K562 (cell line): ENCODE measurements around the gene DCAF5. TPM values are rescaled to one million over a fixed set of nuclear protein-coding genes. Genes with fewer than 3 reads are reported as not detected.
A peak's percentile ranks its signal among the peaks of the same experiment; 100 is the strongest.

Experiments
- ADNP ChIP-seq: fragments of 200-800 bp; sonication (Bioruptor generic); IDR thresholded peaks from 2 replicates; pipeline ENCODE4 v1.6.1; 2016; ENCODE audit warnings: missing genetic modification characterization, missing compliant biosample characterization
- CBFA2T3 ChIP-seq: fragments of 450-650 bp; IDR thresholded peaks from 2 replicates; pipeline ENCODE4 v1.6.1; 2017
- CHD1 ChIP-seq: fragments of 200-600 bp; sonication (generic); IDR thresholded peaks from one replicate; pipeline ENCODE4 v1.6.1; 2012; ENCODE audit warnings: mild to moderate bottlenecking, moderate library complexity, low read length, inconsistent platforms
- DACH1 ChIP-seq: fragments of 450-650 bp; IDR thresholded peaks from 2 replicates; pipeline ENCODE4 v1.6.1; 2018; ENCODE audit not compliant: partially characterized antibody
- ELF2 ChIP-seq: fragments of 250-450 bp; sonication (Bioruptor Pico); IDR thresholded peaks from 2 replicates; pipeline ENCODE4 v1.5.0; 2021; ENCODE audit warnings: mild to moderate bottlenecking
- ILK ChIP-seq: fragments of 450-650 bp; IDR thresholded peaks from 2 replicates; pipeline ENCODE4 v1.6.1; 2016; ENCODE audit warnings: missing genetic modification characterization, low read depth, mild to moderate bottlenecking, missing compliant biosample characterization, moderate library complexity, borderline replicate concordance
- MED1 ChIP-seq: sonication (generic); formaldehyde crosslinking; IDR thresholded peaks from 2 replicates; pipeline ENCODE4 v1.8.1; 2023; ENCODE audit warnings: missing genetic modification reagents, borderline replicate concordance
- MNT ChIP-seq, 2 experiments: fragments of 450-650 bp; conservative IDR thresholded peaks; 2 replicates each; pipeline ENCODE4 v1.6.1; 2017; ENCODE audit warnings: mild to moderate bottlenecking in 2 of 2, moderate library complexity in 2 of 2
- MYC ChIP-seq, 2 experiments: fragments of 250-450 bp in 1 of 2; sonication (Bioruptor Pico) in 1 of 2; IDR thresholded peaks; 2 replicates each; pipeline versions ENCODE4 v1.5.1 to v1.6.1; 2012 to 2021; ENCODE audit warnings: low read depth in 2 of 2, borderline replicate concordance in 1 of 2, improper control_type of control experiment in 1 of 2, low read length in 1 of 2, mild to moderate bottlenecking in 1 of 2, moderate library complexity in 1 of 2
- PHF21A ChIP-seq: fragments of 450-650 bp; IDR thresholded peaks from 2 replicates; pipeline ENCODE4 v1.6.1; 2017; ENCODE audit warnings: low read depth, borderline replicate concordance
- ZBTB12 ChIP-seq: fragments of 250-450 bp; sonication (Bioruptor Pico); IDR thresholded peaks from 2 replicates; pipeline ENCODE4 v1.4.0; 2020
- ZNF277 ChIP-seq: fragments of 250-450 bp; sonication (Bioruptor Pico); IDR thresholded peaks from 2 replicates; pipeline ENCODE4 v1.8.0; 2022; ENCODE audit warnings: inconsistent platforms, mild to moderate bottlenecking, moderate library complexity, borderline replicate concordance
- ZNF407 ChIP-seq: fragments of 450-650 bp; IDR thresholded peaks from 2 replicates; pipeline ENCODE4 v1.6.1; 2016; ENCODE audit warnings: low read depth
- ZNF445 ChIP-seq: fragments of 250-450 bp; sonication (Bioruptor Pico); IDR thresholded peaks from 2 replicates; pipeline ENCODE4 v1.4.0; 2020; ENCODE audit warnings: low read depth, mild to moderate bottlenecking, moderate library complexity
- polyA plus RNA-seq, 8 experiments: library from polyadenylated mRNA; depleted of rRNA in 4 of 8; stranded (reverse) in 5 of 8; unstranded in 3 of 8; fragments of >200 nt; fragmentation: Nextera tagmentation in 2 of 8; fragmentation: Illumina TruSeq in 1 of 8; extraction: Ambion mirVana in 2 of 8; extraction: Trizol in 1 of 8; gene quantifications; 2 replicates each; pipeline versions ENCODE4 v1.2.1 to v1.2.3, GENCODE V29; 2011 to 2014; ENCODE audit warnings: inconsistent platforms in 1 of 8, missing spikeins in 1 of 8
- total RNA-seq, 7 experiments: library from RNA; depleted of rRNA in 6 of 7; stranded (reverse); fragments of >200 nt in 6 of 7; fragmentation: Illumina TruSeq in 2 of 7; extraction: Trizol in 2 of 7; gene quantifications; 2 replicates each; pipeline versions ENCODE4 v1.2.1 to v1.2.3, GENCODE V29; 2011 to 2021; ENCODE audit warnings: low replicate concordance in 1 of 7

The DCAF5 gene
- total and polyA plus RNA-seq, 9 of the 15 experiments (the other 6 are each of a cell fraction or from before 2014, with no cell fraction given), result 5.6 to 24.1 (median 12.7) TPM

GRCh38 chr14:69133206-69134125 is 19.5 kb downstream of the DCAF5 start (continued):
- TF ChIP-seq ZNF277 (no peak), CHD1 (no peak), MED1 (CRISPR knock-in tag) (no peak), ELF2 (no peak), MNT (conservative IDR thresholded peaks at IDR 0.05) (no peak), ZNF407 (no peak), PHF21A (no peak), DACH1 (peak; percentile 8), ADNP (tag) (no peak), MYC (IDR thresholded peaks at IDR 0.05; ENCODE audit: low read depth, low read length) (peak; percentile 94), MYC (CRISPR knock-in tag; IDR thresholded peaks at IDR 0.05; ENCODE audit: borderline replicate concordance, low read depth) (no peak), CBFA2T3 (peak; percentile 60), ZBTB12 (CRISPR knock-in tag) (0 out of 2 replicates have a peak, but pooled peaks have one; percentile 21), ZNF445 (CRISPR knock-in tag) (no peak), ILK (tag) (no peak)
